HPDE6-E6E7 (cell line): Measurements from ENCODE around the gene KIAA0319L.
"Not testable (repeated sequence)": the region's sequence is repeated elsewhere in the genome, so short reads cannot be mapped to it uniquely, and the experiment has no call there.

Experiments
- DNase-seq: peaks from one replicate; pipeline ENCODE4 v3.0.0; 2011; ENCODE audit warnings: missing footprints; ENCODE audit errors: extremely low spot score

The KIAA0319L gene

DNA sequence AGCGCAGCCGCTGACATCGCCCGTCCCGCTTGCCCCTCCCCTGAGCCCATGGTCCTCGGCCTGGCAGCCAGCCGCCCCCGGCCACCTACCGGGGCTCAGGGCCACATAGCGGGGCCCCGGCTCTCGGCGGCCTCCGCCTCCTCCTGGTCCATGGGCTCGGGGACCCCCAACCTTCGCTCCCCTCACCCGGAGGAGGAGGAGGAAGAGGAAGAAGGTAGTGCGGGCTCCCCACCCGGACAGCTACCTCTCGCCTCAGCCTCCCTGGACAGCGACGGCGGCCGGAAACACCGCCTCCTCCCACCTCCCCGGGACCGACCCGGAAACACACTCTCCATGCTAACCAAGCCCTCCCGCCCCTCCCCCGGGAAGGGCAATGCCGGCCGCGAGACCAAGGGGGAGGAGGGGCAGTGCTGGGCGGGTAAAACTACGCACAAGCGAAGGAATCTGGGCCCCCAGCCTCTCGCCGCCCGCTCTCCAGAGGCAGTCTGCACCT is at the start of gene KIAA0319L:
Gene KIAA0319L, minus strand, starts transcription at position 286 of the 493 bp plus-strand sequence. CDS start 2,912 bp downstream, outside the sequence.
- DNase-seq: peak; percentile 79

GRCh38 chr1:35605867-35606182 is 48.6 kb upstream of the KIAA0319L start:
- DNase-seq: no peak

DNA sequence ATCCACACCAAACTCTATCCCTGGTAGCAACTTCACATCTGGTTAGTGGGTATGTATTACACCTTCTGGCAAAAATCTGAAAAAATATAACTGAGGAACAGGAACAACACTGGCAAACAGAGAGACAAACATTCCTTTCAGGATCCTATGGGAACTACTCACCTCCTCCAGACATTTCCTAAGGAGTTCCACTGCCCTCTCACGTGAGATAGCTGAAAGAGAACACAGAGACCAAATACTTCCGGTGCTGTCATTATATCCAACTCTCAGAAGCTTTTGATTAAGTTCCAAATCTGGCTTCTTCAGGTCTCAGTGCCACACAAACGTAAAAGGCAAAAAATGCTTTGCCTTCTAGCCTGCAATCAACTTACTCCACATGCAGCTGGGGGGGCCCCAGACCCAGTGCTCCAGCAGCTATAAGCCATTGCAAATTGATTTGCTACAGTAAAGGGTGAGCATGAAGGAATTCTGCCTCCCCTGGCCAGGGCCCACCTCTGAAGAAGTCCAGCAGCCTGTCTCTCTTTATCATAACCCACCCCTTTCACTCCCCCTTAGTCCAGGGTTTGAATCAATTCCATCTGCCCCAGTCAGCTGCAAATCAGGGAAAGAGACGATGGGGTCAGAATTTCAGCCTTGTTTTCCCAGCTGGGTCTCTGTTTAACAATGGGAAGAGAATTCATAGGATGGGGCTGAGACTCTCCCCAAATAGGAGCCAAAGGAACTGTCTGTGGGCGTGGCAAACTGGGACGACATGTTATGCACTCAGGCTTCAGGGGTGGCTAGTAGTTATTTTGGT is 48.1 kb upstream of the KIAA0319L start:
- DNase-seq: no peak

DNA sequence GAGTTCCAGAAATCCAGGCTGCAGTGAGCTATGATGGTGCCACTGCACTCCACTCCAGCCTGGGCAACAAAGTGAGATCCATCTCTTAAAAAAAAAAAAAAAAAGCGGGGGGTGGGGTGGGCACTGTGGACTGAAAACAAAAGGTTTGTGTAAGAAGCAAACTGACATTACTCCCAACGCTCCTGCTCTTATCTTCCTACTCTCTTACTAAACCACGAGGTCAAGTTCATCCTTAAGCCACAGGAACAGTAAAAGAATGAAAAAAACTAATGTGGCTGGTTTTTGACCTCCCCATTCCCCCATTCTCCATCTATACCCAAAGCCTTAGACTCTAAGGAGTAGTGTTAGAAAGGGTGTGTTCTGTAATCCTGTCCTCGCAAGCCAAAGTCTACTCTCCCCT is 46.7 kb upstream of the KIAA0319L start:
- DNase-seq: no peak

DNA sequence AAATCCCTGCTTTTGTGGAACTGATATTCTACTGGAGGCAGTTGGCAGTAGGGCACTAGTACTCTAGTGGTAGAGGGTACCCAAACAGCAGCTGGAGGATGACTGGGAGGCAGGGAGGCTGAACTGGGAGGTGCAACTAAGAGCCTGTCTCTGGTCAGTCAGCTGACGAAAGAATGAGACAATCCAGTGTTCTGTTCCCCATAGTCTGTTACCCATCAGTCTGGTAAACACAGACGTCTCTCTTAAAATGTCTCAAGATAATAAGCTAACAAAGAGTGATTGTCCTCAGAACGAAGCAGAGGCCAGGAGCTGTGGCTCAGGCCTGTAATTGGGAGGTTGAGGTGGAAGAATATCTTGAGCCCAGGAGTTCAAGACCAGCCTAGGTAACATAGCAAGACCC is 46.3 kb upstream of the KIAA0319L start:
- no peak for DNase-seq

GRCh38 chr1:35600593-35600992 is 43.4 kb upstream of the KIAA0319L start:
- no peak for DNase-seq

GRCh38 chr1:35599411-35599810 is 42.2 kb upstream of the KIAA0319L start:
- DNase-seq: no peak

DNA sequence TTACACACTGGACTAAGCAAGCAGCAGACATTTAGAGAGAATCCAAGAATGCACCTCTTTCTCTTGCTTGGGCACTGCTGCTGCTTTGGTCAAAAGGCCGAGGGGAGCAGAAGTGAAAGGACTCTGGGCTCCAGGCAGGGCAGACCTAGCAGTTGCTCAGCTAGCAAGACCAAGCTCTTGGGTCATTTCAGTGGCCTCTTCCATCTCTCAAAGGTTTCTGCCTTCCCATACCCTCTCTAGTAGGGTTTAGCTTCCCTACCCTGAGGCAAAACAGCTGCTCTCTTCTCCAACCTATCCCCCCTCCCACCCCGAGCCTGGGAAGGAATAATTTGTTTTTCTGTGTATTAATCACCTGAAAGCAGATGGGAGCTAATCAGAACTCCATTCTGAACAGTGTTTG is 41.7 kb upstream of the KIAA0319L start:
- no peak for DNase-seq

GRCh38 chr1:35597870-35598269 is 40.7 kb upstream of the KIAA0319L start:
- DNase-seq: no peak

DNA sequence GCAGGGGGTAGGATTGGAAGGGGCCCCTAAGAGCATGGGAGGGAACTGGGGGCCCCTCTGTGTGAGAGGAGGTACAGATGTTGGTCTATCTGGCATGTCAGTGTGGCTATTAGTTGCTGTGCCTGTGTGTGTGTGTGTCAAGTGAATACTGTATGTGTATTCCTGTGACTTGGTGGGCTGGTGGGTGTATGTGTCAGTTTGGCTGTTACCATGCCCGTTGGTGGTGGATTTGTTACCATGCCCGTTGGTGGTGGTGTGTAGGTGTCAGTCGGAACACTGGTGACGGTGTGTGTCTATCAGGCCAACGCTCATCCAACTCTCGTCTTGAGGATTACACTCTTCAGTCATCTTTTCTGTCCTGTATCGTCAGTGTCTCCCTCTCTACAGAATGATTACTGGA is 38.5 kb upstream of the KIAA0319L start:
- DNase-seq: no peak

GRCh38 chr1:35594005-35594760 is 37.0 kb upstream of the KIAA0319L start:
- DNase-seq: no peak

DNA sequence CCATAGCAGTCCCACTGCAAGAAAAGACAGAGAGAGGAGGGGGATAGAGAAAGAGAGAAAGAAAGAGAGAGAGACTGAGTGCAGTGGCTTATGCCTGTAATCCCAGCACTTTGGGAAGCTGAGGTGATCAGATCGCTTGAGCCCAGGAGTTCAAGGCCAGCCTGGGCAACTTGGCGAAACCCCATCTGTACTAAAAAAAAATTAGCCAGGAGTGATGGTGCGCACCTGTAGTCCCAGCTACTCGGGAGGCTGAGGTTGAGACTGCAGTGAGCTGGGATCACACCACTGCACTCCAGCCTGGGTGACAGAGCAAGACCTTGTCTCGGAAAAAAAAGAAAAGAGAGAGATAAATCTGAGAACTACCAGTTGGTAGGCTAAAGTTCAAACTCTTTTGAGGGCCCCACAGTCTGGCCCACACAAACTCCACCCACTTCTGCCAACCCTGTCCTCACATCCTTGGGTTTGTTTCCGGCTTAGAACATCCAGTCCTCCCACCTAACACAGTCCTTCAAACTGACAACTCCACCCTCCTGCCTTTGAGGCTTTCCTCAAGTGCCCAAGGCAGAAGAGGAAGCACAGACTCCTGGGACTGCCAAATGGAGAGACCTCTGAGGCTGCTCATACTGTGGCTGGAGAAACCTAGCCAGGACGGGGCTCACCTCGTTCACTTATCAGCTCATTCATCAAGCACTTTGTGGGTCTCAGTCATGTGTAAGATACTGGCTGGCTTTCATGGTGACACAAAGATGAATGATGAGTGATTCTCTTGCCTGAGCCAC is 36.0 kb upstream of the KIAA0319L start:
- no peak for DNase-seq

DNA sequence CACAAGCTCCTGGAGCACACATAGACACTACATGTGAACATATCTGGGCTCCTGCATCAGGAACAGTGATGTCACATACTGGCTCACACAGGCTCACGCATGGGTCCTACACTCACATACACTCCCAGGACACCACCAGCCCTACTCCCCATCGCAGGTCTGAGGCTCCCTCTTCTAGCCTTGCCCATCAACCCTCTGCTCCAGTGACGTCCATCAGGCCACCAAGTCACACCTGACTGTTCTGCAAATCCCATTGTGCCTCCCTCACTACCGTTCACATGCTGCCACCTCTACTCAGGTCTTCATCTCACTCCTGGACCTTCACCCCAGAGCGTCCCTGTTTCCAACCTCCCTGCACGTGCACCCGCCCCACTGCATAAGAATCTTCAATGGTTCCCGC is 34.0 kb upstream of the KIAA0319L start:
- DNase-seq: no peak

GRCh38 chr1:35590476-35591040 is 33.4 kb upstream of the KIAA0319L start:
- no peak for DNase-seq

DNA sequence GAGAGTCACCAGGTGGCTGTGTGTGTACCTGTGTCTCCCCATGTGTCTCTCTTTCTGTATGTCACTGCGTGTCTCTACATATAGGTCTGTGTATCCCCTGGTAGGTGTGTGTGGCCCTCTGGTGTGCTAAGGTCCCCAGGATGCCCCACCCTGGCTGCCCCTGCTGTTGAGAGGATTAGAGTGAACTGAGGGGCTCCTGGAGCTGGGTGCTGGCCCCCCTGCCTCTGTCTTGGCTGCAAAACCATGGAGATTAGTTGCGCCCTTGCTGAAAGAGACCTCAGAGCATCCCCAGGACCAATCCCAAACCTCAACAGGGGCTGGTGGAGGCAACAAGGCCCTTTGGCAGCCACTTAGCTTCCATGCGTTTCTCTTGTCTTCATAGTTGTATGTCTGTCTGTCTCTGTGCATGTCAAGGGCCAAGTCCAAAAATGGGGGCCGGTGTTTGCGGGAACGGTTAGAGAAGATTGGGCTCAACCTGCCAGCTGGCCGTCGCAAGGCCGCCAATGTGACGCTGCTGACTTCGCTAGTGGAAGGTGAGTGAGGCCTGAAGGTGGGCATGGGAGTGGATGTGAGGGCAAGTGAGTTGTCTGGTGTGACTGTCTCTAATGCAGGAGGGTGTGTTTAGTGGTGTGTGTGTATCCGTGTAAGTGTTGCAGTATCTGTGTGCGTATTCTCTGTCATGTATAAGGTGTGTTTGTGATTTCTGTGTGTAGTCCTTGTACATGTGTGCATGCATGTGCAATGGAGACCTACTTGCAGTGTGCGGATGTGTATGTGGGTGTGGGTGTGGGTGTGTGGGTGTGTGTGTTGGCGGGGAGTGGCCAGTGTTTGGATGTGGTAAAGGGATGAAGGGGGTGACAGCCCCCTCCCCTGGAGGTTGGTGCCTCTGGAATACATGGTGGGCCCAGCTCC is 32.6 kb upstream of the KIAA0319L start:
- no peak for DNase-seq

DNA sequence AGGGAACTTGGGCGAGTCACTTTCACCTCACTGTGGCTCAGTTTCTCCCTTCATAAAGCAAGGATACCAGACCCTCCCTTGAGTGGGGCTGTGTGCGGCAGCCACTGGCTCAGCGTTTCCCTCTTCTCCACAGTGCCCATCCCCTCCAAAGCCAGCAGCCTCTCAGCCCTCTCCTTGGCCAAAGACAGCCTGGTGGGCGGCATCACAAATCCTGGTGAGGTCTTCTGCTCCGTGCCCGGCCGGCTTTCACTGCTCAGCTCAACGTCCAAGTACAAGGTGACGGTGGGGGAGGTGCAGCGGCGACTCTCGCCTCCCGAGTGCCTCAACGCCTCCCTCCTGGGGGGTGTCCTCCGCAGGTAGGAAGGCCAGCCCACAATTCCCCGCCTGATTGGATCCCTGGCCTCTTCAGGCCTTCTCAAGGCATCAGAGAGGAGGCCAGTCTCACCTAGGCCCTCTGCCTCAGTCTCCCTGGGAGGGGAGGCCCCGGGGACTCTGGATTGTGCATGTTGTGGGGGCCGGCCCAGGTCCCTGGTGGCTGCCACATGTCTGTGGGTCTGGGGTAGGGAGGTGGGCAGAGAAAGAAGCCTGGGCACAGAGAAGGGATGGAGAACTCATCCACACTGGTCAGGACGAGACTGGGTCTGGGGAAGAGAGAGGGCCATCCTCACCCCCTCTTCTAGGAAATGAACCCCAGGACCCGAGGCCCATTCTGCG is 31.2 kb upstream of the KIAA0319L start:
- DNase-seq: no peak

GRCh38 chr1:35587736-35588135 is 30.5 kb upstream of the KIAA0319L start:
- DNase-seq: no peak

DNA sequence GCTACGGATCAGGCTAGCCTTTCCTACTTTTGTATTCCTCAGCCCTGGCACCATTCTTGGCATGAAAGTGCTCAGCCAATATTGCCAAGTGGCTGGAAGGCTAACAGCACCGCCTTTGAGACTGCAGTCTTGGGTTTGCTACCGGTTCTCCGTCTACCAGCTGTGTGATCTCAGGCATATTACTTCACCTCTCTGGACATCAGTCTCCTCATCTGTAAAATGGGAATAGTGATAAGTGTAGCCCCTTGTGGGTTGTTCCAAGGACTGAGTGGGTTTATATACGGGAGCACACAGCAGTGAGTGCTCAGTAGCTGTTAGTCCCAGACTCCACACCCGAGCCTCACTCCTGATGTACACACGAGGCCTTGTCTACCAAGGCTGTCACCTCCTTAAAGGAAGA is 29.6 kb upstream of the KIAA0319L start:
- DNase-seq: no peak

DNA sequence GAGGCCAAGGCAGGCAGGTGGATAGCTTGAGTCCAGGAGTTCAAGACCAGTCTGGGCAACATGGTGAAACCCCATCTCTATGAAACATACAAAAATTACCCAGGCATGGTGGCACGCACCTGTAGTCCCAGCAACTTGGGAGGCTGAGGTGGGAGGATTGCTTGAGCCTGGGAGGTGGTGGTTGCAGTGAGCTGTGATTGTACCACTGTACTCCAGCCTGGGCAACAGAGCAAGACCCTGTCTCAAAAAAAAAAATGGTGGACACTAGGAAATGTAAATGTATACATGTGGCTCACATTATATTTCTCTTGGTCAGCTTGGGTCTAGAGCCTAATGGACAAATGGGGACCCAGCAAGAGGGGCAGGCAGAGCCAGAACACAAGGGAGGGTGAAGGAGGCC is 28.6 kb upstream of the KIAA0319L start:
- not testable (repeated sequence) for DNase-seq

DNA sequence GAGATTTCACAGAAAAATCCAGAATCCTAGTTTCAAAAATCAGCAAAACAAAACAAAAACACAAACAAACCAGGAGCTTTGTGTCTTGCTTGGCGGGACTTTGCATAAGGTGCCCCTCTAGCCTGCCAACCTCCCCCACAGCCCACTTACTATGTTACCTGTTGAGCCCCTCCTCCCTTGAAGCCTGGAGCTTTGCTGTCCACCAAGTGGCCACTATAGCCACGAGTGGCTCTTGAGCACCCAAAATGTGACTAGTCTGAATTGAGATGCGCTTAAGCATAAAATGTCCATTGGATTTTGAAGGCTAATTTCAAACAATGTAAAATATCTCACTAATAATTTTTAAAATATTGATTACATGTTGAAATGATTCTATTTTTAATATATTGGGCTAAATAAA is 28.1 kb upstream of the KIAA0319L start:
- no peak for DNase-seq
